ENCODE data around the gene RAD51B.

RAD51B gene

GRCh38 chr14:68622856-68623255, 803.3 kb downstream of the RAD51B start:
- TF ChIP-seq, protein P1, sequence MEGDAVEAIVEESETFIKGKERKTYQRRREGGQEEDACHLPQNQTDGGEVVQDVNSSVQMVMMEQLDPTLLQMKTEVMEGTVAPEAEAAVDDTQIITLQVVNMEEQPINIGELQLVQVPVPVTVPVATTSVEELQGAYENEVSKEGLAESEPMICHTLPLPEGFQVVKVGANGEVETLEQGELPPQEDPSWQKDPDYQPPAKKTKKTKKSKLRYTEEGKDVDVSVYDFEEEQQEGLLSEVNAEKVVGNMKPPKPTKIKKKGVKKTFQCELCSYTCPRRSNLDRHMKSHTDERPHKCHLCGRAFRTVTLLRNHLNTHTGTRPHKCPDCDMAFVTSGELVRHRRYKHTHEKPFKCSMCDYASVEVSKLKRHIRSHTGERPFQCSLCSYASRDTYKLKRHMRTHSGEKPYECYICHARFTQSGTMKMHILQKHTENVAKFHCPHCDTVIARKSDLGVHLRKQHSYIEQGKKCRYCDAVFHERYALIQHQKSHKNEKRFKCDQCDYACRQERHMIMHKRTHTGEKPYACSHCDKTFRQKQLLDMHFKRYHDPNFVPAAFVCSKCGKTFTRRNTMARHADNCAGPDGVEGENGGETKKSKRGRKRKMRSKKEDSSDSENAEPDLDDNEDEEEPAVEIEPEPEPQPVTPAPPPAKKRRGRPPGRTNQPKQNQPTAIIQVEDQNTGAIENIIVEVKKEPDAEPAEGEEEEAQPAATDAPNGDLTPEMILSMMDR (IDR thresholded peaks at IDR 0.05; ENCODE audit: borderline replicate concordance, insufficient read depth, low read depth, low read length): no peak
- H3K4me3 ChIP-seq (ENCODE audit: low read depth, low read length): no peak overlapping the region

- no peak overlapping the region for H3K4me3 ChIP-seq (ENCODE audit: low read depth, low read length)
- TF ChIP-seq, protein P1 (IDR thresholded peaks at IDR 0.05; ENCODE audit: borderline replicate concordance, insufficient read depth, low read depth, low read length): no peak
Observed at GRCh38 chr14:68623307-68623706, 803.7 kb downstream of the RAD51B start.

DNA sequence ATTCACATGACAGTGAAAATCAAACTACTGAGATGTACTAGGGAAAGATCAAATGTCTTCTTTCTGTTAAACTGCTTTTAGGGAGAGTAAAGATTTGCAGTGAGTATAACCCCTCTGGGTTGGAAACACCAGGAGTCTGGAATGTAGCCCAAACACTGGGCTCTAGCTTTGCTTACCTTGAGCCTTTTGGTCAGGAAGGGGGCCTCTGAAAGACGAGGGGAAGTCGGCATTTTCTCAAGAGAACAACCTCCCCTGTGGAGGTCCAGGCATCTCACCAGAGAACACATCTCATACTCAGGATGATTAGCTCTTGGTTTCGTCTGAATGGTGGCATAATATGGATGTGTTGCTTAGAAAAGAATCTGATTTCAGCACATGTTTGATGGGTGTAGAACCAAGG, 804.2 kb downstream of the RAD51B start:
- H3K4me3 ChIP-seq (ENCODE audit: low read depth, low read length): no peak overlapping the region
- TF ChIP-seq, protein P1 (IDR thresholded peaks at IDR 0.05; ENCODE audit: borderline replicate concordance, insufficient read depth, low read depth, low read length): no peak

GRCh38 chr14:68624541-68625220, 805.1 kb downstream of the RAD51B start:
- TF ChIP-seq, protein P1 (IDR thresholded peaks at IDR 0.05; ENCODE audit: borderline replicate concordance, insufficient read depth, low read depth, low read length): no peak
- no peak overlapping the region for H3K4me3 ChIP-seq (ENCODE audit: low read depth, low read length)

DNA sequence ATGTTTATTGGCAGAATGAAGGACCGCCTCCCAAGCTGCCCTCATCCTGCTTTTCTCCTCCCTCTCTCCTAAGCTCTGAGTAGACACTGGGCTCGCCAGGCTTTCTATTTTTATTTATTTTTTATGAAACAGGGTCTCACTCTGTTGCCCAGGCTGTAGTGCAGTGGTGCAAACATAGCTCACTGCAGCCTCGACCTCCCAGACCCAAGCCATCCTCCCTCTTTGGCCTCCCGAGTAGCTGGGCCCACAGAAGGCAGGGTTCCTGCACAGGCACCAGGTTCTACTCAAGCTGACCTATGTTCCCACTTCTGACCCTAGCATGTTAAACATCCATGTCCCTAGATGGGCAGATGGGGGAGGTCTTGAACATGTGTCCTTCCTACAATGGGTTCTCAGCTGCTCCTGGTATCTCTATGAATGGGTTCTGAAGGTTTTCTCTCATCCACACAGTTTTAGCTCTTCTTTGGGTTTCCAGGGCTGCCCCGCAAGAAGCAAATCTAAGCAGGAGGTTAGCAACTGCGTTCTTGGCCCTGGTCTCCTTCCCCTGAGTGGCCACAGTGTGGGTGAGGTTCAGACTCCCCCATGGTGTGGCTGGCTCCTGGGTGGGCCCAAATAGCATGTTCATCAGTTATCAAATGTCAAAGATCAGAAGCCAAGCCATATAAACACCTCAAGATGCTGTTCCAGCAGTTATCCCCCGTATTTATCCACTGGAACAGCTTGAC, 805.9 kb downstream of the RAD51B start:
- TF ChIP-seq, protein P1 (IDR thresholded peaks at IDR 0.05; ENCODE audit: borderline replicate concordance, insufficient read depth, low read depth, low read length): no peak

DNA sequence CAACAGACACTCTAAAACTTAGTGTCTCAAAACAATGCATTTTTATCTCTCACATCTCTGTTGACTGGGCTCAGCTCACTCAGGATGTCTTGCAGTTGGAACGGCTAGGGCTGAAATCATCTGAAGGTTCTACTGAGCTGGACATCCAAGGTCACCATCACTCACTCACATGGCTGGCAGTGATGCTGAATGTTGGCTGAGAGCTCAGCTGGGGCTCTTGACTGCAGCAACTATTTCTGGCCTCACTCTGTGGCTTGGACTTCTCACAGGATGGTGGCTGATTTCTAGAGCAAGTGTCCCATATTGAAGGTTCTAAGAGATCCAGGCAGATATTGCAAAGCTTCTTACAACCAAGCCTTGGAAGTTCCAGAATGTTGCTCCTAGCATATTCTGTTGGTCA, 806.8 kb downstream of the RAD51B start:
- H3K4me3 ChIP-seq (ENCODE audit: low read depth, low read length): no peak overlapping the region
- TF ChIP-seq, protein P1 (IDR thresholded peaks at IDR 0.05; ENCODE audit: borderline replicate concordance, insufficient read depth, low read depth, low read length): no peak

More for the DNA sequence above, 805.9 kb downstream of the RAD51B start:
- no peak overlapping the region for H3K4me3 ChIP-seq (ENCODE audit: low read depth, low read length)
